ENCODE data around the gene SLC34A3.

Gene SLC34A3

GRCh38 chr9:137275588-137276472 is 45.1 kb downstream of the SLC34A3 start:
- DNase-seq (ENCODE audit: low read depth in 2 of 2) = no peak

- DNase-seq (ENCODE audit: low read depth in 2 of 2) = no peak
These were observed 46.0 kb downstream of the SLC34A3 start for GRCh38 chr9:137276473-137277328.

GRCh38 chr9:137277329-137278041 is 46.8 kb downstream of the SLC34A3 start, which contains the start of gene TOR4A:
TSS of gene TOR4A (plus strand) at chr9:137277726. CDS start at chr9:137278690, 964 bp downstream.
- DNase-seq (ENCODE audit: low read depth in 2 of 2) = no peak

GRCh38 chr9:137278061-137278701 is 47.5 kb downstream of the SLC34A3 start:
- DNase-seq (ENCODE audit: low read depth in 2 of 2) = no peak

GRCh38 chr9:137278721-137279711 is 48.3 kb downstream of the SLC34A3 start:
- DNase-seq (ENCODE audit: low read depth in 2 of 2) = no peak

- DNase-seq (ENCODE audit: low read depth in 2 of 2) = no peak
These were observed 49.2 kb downstream of the SLC34A3 start for GRCh38 chr9:137279741-137280473.

- DNase-seq (ENCODE audit: low read depth in 2 of 2) = no peak
These were observed 50.0 kb downstream of the SLC34A3 start for GRCh38 chr9:137280474-137281344.

- DNase-seq (ENCODE audit: low read depth in 2 of 2) = no peak
These were observed 50.8 kb downstream of the SLC34A3 start for GRCh38 chr9:137281345-137282116.

Measured in stimulated activated CD8-positive, alpha-beta memory T cell treated with anti-CD3 and anti-CD28 coated beads, Interleukin-7, amount 100 ng/mL, for 1 hour (primary cell).